ENCODE results near the gene DNAJC2.
A peak's percentile ranks its signal among the peaks of the same experiment; 100 is the strongest.

DNAJC2 gene

DNA sequence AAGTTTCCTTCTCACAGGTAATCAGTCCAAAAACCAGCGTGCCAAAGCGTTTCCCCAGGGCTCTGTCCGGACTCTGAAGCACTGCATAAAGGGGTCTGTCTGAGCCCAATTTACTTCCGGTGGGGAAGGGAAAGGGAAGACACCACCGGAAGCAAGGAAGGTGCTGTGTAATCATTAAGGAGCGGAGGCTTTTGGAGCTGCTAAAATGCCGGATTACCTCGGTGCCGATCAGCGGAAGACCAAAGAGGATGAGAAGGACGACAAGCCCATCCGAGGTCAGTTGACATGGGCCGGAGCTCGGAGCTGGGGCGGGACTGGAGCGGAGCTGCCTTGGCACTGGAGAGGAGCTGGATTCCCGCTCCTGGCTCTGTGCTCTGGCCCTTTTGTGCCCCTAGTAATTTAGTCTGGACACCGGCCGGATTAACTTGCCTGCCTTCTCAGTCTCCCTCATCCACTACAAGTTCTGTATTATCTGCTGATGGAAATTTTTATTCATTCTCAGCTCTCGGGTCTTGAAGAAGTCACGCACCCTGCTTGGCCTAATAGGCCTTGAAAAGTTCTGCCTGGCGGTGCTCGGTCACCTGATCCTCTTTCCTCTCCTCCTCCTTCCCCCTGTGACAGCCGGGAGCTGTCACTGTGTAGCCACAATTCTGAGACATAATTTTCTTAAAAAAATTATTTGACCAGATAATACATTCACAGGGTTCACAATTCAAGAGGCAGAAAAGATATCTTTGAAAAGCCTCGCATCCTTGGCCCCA, 3.1 kb upstream of the DNAJC2 start, which contains the start of gene PSMC2:
TSS of gene PSMC2 (plus strand) at position 137 of the 761 bp plus-strand sequence. CDS start at position 206, 69 bp downstream.
- Histone ChIP-seq H2BK12ac (ENCODE audit: low read length) (no peak within 1 kb of the TSS), H2BK120ac (ENCODE audit: low read depth, low read length) (no peak within 1 kb of the TSS), H3K9ac (ENCODE audit: low read depth, low read length, poor library complexity) (peak within 1 kb of the TSS; percentile 87), H2BK5ac (ENCODE audit: low read length) (no peak within 1 kb of the TSS), H3K79me1 (ENCODE audit: low read depth, low read length) (peaks cover 8% of the 10 kb centered on the region), H3K23ac (ENCODE audit: low read depth, low read length, poor library complexity) (peak within 1 kb of the TSS; percentile 47), H3K4ac (ENCODE audit: low read length) (no peak within 1 kb of the TSS), H2AFZ (ENCODE audit: low read length) (peak within 1 kb of the TSS; percentile 88), H2AK5ac (ENCODE audit: low read depth, low read length) (no peak within 1 kb of the TSS), H4K8ac (ENCODE audit: low read depth, low read length) (no peak within 1 kb of the TSS), H3K4me2 (ENCODE audit: insufficient read depth, low read length, poor library complexity, severe bottlenecking) (peak within 1 kb of the TSS; percentile 42), H2BK15ac (ENCODE audit: low read length) (no peak within 1 kb of the TSS), H3K4me1 (ENCODE audit: control insufficient read depth in 2 of 2, insufficient read depth in 1 of 2, low read depth in 1 of 2, low read length in 2 of 2) (peaks cover 3 to 9% of the 10 kb centered on the region in 2 donors), H3K9me3 (replicated peaks in 1 of 2; ENCODE audit: control insufficient read depth in 2 of 2, insufficient read depth in 1 of 2, low read depth in 1 of 2, low read length in 2 of 2) (no peaks in the 10 kb centered on the region), H4K91ac (ENCODE audit: low read depth, low read length, poor library complexity) (no peak within 1 kb of the TSS), H3K4me3 (ENCODE audit: low read length in 2 of 2) (peak within 1 kb of the TSS; percentile 84 to 94), H3K14ac (ENCODE audit: low read length) (no peak within 1 kb of the TSS), H3K18ac (ENCODE audit: low read length) (peak within 1 kb of the TSS; percentile 76), H3K36me3 (replicated peaks in 1 of 2; ENCODE audit: control insufficient read depth in 2 of 2, insufficient read depth in 2 of 2, low read length in 2 of 2) (peaks cover 2 to 23% of the 10 kb centered on the region in 2 donors), H3K27me3 (ENCODE audit: control insufficient read depth in 3 of 3, insufficient read depth in 3 of 3, low read depth in 1 of 3, low read length in 3 of 3) (no peaks in the 10 kb centered on the region), H3K27ac (replicated peaks; ENCODE audit: low read length) (peak within 1 kb of the TSS; percentile 65)
- WGBS, 2 donors (ENCODE audit: extremely low coverage in 2 of 2, insufficient read length in 2 of 2, insufficient replicate concordance in 1 of 2): no CpG with 5 or more reads among the region's 25 CpGs
- peak; percentile 87 for DNase-seq (ENCODE audit: low spot score)

DNA sequence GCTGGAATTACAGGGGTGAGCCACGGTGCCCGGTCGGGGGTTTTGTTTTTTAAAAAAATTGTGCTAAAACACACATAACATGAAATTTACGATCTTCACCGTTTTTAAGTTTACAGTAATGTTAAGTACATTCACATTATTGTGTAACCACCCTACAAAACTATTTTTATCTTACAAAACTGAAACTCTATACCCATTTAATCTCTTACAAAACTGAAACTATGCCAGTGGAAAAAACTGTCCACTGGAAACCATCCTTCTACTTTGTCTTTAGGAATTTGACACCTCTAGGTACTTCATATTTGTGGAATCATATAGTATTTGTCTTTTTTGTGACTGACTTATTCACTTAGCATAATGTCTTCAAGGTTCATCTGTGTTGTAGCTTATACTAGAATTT, 1.8 kb upstream of the DNAJC2 start:
- Histone ChIP-seq H3K18ac (ENCODE audit: low read length) (no peak overlapping the region), H4K8ac (ENCODE audit: low read depth, low read length) (no peak overlapping the region), H2AFZ (ENCODE audit: low read length) (peak overlapping the region; percentile 88), H4K91ac (ENCODE audit: low read depth, low read length, poor library complexity) (no peak overlapping the region), H3K27ac (replicated peaks; ENCODE audit: low read length) (no peak overlapping the region), H3K4me3 (ENCODE audit: low read length in 2 of 2) (no peak overlapping the region), H3K36me3 (replicated peaks in 1 of 2; ENCODE audit: control insufficient read depth in 2 of 2, insufficient read depth in 2 of 2, low read length in 2 of 2) (peaks cover 2 to 19% of the 10 kb centered on the region in 2 donors), H2BK12ac (ENCODE audit: low read length) (no peak overlapping the region), H2BK120ac (ENCODE audit: low read depth, low read length) (no peak overlapping the region), H2BK5ac (ENCODE audit: low read length) (no peak overlapping the region), H3K4me2 (ENCODE audit: insufficient read depth, low read length, poor library complexity, severe bottlenecking) (no peak overlapping the region), H2AK5ac (ENCODE audit: low read depth, low read length) (no peak overlapping the region), H3K27me3 (ENCODE audit: control insufficient read depth in 3 of 3, insufficient read depth in 3 of 3, low read depth in 1 of 3, low read length in 3 of 3) (no peaks in the 10 kb centered on the region), H3K9me3 (replicated peaks in 1 of 2; ENCODE audit: control insufficient read depth in 2 of 2, insufficient read depth in 1 of 2, low read depth in 1 of 2, low read length in 2 of 2) (no peaks in the 10 kb centered on the region), H3K4me1 (ENCODE audit: control insufficient read depth in 2 of 2, insufficient read depth in 1 of 2, low read depth in 1 of 2, low read length in 2 of 2) (peaks cover 3 to 9% of the 10 kb centered on the region in 2 donors), H3K23ac (ENCODE audit: low read depth, low read length, poor library complexity) (no peak overlapping the region), H3K79me1 (ENCODE audit: low read depth, low read length) (peaks cover 8% of the 10 kb centered on the region), H3K4ac (ENCODE audit: low read length) (no peak overlapping the region), H3K14ac (ENCODE audit: low read length) (no peak overlapping the region), H3K9ac (ENCODE audit: low read depth, low read length, poor library complexity) (no peak overlapping the region), H2BK15ac (ENCODE audit: low read length) (no peak overlapping the region)
- DNase-seq (ENCODE audit: low spot score): no peak
- no CpG with 5 or more reads among the region's 5 CpGs for WGBS, 2 donors (ENCODE audit: extremely low coverage in 2 of 2, insufficient read length in 2 of 2, insufficient replicate concordance in 1 of 2)

DNA sequence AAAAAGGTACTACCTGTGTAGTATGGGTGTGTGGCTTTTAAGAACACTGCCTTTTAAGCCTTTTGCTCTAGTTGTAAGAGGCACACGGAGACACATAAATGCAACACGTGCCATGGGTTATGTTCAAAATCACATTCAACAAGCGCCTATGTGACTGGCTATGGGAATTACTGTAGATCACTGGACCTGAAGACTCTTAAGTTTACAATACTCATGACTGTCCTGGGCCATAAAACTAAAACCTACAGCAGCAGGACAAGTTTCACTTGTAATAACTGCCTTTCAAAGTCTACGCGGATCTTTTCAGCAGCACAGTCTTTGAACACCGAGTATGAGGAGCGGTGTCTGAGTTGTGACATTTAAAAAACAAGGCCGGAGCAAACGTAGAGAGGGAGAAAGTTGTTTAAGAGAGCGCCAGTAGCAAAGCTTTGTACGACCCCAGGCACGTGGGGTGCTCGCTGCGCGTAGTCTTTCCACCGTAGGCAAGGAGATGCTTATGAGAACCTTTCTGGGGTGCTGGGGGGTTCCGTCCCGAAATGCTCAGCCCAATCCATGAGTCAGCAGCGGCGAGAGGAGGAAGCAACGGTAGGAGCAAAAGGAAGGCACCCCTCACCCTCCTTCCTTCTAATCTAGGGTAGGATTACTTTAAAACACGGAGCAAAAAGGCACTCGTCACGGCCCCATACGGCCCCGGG, 662 bp downstream of the DNAJC2 start:
- Histone ChIP-seq H3K27ac (replicated peaks; ENCODE audit: low read length) (peak overlapping the region; percentile 64), H3K27me3 (ENCODE audit: control insufficient read depth in 3 of 3, insufficient read depth in 3 of 3, low read depth in 1 of 3, low read length in 3 of 3) (no peaks in the 10 kb centered on the region), H4K91ac (ENCODE audit: low read depth, low read length, poor library complexity) (no peak overlapping the region), H2BK5ac (ENCODE audit: low read length) (no peak overlapping the region), H3K4me3 (ENCODE audit: low read length in 2 of 2) (peak overlapping the region; percentile 82 to 97), H3K23ac (ENCODE audit: low read depth, low read length, poor library complexity) (peak overlapping the region; percentile 97), H2AFZ (ENCODE audit: low read length) (peak overlapping the region; percentile 89), H2AK5ac (ENCODE audit: low read depth, low read length) (peak overlapping the region; percentile 51), H4K8ac (ENCODE audit: low read depth, low read length) (peak overlapping the region; percentile 24), H3K79me1 (ENCODE audit: low read depth, low read length) (peaks cover 6% of the 10 kb centered on the region), H3K4me1 (ENCODE audit: control insufficient read depth in 2 of 2, insufficient read depth in 1 of 2, low read depth in 1 of 2, low read length in 2 of 2) (peaks cover 3 to 6% of the 10 kb centered on the region in 2 donors), H3K4me2 (ENCODE audit: insufficient read depth, low read length, poor library complexity, severe bottlenecking) (peak overlapping the region; percentile 68), H3K4ac (ENCODE audit: low read length) (no peak overlapping the region), H3K18ac (ENCODE audit: low read length) (peak overlapping the region; percentile 20), H2BK15ac (ENCODE audit: low read length) (no peak overlapping the region), H3K14ac (ENCODE audit: low read length) (peak overlapping the region; percentile 21), H2BK120ac (ENCODE audit: low read depth, low read length) (no peak overlapping the region), H3K36me3 (replicated peaks in 1 of 2; ENCODE audit: control insufficient read depth in 2 of 2, insufficient read depth in 2 of 2, low read length in 2 of 2) (peaks cover 3 to 34% of the 10 kb centered on the region in 2 donors), H2BK12ac (ENCODE audit: low read length) (no peak overlapping the region), H3K9ac (ENCODE audit: low read depth, low read length, poor library complexity) (peak overlapping the region; percentile 97), H3K9me3 (replicated peaks in 1 of 2; ENCODE audit: control insufficient read depth in 2 of 2, insufficient read depth in 1 of 2, low read depth in 1 of 2, low read length in 2 of 2) (no peaks in the 10 kb centered on the region)
- DNase-seq (ENCODE audit: low spot score): no peak
- WGBS, 2 donors (ENCODE audit: extremely low coverage in 2 of 2, insufficient read length in 2 of 2, insufficient replicate concordance in 1 of 2): no CpG with 5 or more reads among the region's 26 CpGs

- H3K4ac ChIP-seq (ENCODE audit: low read length): no peak overlapping the region
- no peak overlapping the region for H2BK15ac ChIP-seq (ENCODE audit: low read length)
- H3K27ac ChIP-seq (replicated peaks; ENCODE audit: low read length): no peak overlapping the region
- H3K4me2 ChIP-seq (ENCODE audit: insufficient read depth, low read length, poor library complexity, severe bottlenecking): peak overlapping the region; percentile 68
- H2BK5ac ChIP-seq (ENCODE audit: low read length): no peak overlapping the region
- H3K4me1 ChIP-seq (ENCODE audit: control insufficient read depth in 2 of 2, insufficient read depth in 1 of 2, low read depth in 1 of 2, low read length in 2 of 2): peaks cover 0 to 3% of the 10 kb centered on the region in 2 donors
- H3K14ac ChIP-seq (ENCODE audit: low read length): no peak overlapping the region
- H2AFZ ChIP-seq (ENCODE audit: low read length): no peak overlapping the region
- no peak overlapping the region for H2BK120ac ChIP-seq (ENCODE audit: low read depth, low read length)
- no peak for DNase-seq (ENCODE audit: low spot score)
- H4K8ac ChIP-seq (ENCODE audit: low read depth, low read length): no peak overlapping the region
- no peak overlapping the region for H3K18ac ChIP-seq (ENCODE audit: low read length)
- no peaks in the 10 kb centered on the region for H3K27me3 ChIP-seq (ENCODE audit: control insufficient read depth in 3 of 3, insufficient read depth in 3 of 3, low read depth in 1 of 3, low read length in 3 of 3)
- H3K9ac ChIP-seq (ENCODE audit: low read depth, low read length, poor library complexity): no peak overlapping the region
- no peak overlapping the region for H2BK12ac ChIP-seq (ENCODE audit: low read length)
- H3K36me3 ChIP-seq (replicated peaks in 1 of 2; ENCODE audit: control insufficient read depth in 2 of 2, insufficient read depth in 2 of 2, low read length in 2 of 2): peaks cover 3 to 37% of the 10 kb centered on the region in 2 donors
- peak overlapping the region in 1 of 2 donors; percentile 82 for H3K4me3 ChIP-seq (ENCODE audit: low read length in 2 of 2)
- no peak overlapping the region for H4K91ac ChIP-seq (ENCODE audit: low read depth, low read length, poor library complexity)
- no peak overlapping the region for H3K23ac ChIP-seq (ENCODE audit: low read depth, low read length, poor library complexity)
- no peak overlapping the region for H2AK5ac ChIP-seq (ENCODE audit: low read depth, low read length)
- H3K9me3 ChIP-seq (replicated peaks in 1 of 2; ENCODE audit: control insufficient read depth in 2 of 2, insufficient read depth in 1 of 2, low read depth in 1 of 2, low read length in 2 of 2): no peaks in the 10 kb centered on the region
- H3K79me1 ChIP-seq (ENCODE audit: low read depth, low read length): peaks cover 6% of the 10 kb centered on the region
Observed at GRCh38 chr7:103343332-103343731, 1.2 kb downstream of the DNAJC2 start.
